HPDE6-E6E7 (cell line): ENCODE results near the gene GEMIN4.
A peak's percentile ranks its signal among the peaks of the same experiment; 100 is the strongest.
"Not testable (repeated sequence)": the region's sequence is repeated elsewhere in the genome, so short reads cannot be mapped to it uniquely, and the experiment has no call there.

ENCODE experiments used
- DNase-seq: peaks from one replicate; pipeline ENCODE4 v3.0.0; 2011; ENCODE audit warnings: missing footprints; ENCODE audit errors: extremely low spot score

GEMIN4 gene

GRCh38 chr17:752002-752619 is at the start of gene GEMIN4:
Gene GEMIN4, minus strand, starts transcription at chr17:752264. Its CDS starts 122 bp downstream, at chr17:752142.
- DNase-seq, result peak; percentile 89

- no peak for DNase-seq
These were observed 49.6 kb upstream of the GEMIN4 start for GRCh38 chr17:801660-802059.

- no peak for DNase-seq
These were observed 48.6 kb upstream of the GEMIN4 start for GRCh38 chr17:800446-801242.

DNA sequence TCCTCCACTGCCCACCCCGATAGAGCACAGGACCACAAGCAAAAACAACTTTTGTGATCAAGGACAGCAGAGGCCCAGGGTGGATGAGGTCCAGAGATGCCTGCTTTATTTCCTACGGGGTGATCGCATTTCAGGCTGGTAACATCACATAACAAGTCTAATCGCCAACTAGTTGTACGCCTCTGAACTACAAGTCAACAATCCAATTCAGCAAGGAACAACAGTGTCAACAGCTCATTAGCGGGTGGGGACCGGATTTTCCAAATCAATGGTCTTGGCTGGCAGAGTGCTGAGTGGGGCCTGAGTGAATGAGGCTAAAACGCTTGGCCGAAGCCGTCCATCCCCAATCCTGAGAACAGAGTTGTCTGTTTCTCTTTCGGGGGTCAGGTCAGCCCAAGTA is 47.2 kb upstream of the GEMIN4 start:
- no peak for DNase-seq

DNA sequence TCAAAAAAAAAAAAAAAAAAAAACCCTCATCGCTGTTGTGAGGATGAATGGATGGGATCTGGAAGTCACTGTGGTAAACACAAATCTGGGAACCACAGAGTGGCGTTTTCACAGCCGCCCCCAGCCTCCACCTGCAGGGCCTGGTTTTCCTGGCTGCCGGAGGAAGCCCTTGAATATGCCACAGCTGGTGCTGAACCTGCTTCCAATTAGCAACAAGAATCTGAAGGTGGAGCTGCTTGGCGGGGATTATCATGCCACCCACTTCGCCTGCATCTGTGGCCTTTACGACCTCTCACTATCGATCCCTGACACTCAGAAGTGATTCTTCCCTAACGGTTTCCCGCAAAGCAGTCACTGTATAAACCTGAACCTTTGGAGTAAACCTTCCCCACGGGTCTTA is 46.2 kb upstream of the GEMIN4 start:
- no peak for DNase-seq

- no peak for DNase-seq
These were observed 45.3 kb upstream of the GEMIN4 start for GRCh38 chr17:797236-797840.

GRCh38 chr17:796609-797008 is 44.5 kb upstream of the GEMIN4 start:
- DNase-seq, result no peak

- no peak for DNase-seq
These were observed 43.7 kb upstream of the GEMIN4 start for GRCh38 chr17:795721-796120.

GRCh38 chr17:795276-795675 is 43.2 kb upstream of the GEMIN4 start:
- no peak for DNase-seq

- peak; percentile 50 for DNase-seq
These were observed 42.8 kb upstream of the GEMIN4 start for GRCh38 chr17:794876-795275.

- no peak for DNase-seq
These were observed 40.2 kb upstream of the GEMIN4 start for GRCh38 chr17:792277-792676.

- DNase-seq, result no peak
These were observed 39.8 kb upstream of the GEMIN4 start for GRCh38 chr17:791829-792228.

DNA sequence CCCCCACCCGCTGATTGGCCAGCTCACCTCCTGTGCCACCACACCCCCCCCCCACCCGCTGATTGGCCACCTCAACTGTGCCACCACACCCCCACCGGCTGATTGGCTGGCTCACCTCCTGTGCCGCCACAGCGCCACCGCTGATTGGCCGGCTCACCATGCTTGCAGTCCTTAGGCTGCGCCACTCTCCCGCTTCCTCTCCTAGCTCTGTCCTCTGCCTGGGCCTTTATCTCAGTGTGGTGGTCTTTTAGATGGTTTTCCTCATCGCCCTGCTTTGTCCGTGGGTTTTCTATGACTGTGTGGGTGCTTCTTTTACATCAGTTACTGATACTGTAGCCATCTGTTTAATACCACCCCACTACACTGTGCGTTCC is 38.8 kb upstream of the GEMIN4 start:
- DNase-seq, result not testable (repeated sequence)

DNA sequence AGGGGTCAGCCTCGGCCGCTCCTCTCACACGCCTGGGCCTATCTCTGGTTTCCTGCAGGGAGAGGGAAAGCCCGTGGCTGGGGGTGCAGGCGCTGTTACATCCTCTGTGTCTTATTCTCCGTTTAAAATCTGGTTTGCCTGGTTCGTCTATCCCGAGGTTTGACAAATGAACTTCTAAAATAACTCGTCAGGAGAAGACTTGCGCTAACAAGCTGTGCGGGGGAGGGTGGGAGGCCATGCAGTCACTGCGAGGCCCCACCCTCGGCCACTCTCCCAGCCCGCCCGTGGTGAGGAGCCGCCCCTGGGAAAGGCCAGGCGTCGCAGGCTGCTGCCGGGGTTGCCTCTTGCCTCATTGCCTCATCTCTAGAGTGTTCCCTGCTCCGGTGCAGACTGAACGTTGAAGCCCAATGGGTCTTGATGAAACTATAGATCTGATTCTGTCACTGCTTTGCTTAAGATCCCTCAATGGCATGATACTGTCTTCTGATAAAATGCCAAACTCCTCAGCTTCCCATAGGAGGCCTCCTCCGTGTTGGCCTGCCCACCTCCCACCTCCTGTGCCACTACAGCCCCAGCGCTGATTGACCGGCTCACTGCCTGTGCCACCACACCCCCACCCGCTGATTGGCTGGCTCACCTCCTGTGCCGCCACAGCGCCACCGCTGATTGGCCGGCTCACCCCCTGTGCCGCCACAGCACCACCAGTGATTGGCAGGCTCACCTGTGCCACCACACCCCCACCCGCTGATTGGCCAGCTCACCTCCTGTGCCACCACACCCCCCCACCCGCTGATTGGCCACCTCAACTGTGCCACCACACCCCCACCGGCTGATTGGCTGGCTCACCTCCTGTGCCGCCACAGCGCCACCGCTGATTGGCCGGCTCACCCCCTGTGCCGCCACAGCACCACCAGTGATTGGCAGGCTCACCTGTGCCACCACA is 38.1 kb upstream of the GEMIN4 start:
- DNase-seq, result peak; percentile 87

DNA sequence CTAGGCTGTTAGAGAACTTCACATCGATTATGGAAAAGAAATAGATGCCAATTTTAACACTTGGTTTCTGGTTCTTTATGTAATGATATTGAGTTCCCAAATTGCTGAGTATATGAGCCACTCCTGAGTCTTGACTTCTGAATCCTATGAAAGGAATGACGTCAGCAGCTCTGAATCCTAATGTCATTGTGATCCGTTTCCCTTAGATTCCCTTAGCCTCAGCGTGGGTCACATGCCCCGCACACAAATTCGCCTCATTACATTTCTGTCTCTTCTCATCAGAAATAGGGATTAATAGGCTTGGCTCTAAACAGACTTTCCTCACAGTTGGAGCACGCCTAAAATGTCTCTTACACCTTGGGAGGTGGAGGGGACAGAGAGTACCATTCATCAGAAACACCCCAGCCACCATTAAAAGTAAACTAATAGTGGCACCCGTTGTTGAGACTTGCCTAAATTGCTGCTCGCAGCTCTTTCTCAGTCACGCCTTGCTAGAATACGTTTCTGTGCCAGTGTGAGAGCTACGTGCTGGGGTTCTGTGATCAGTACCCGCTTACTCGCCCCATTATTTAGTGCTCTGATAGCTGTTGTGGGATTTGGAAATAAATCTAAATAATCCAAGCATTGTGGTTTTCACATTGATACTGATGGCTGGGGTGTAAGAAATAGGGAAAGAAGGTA is 37.2 kb upstream of the GEMIN4 start:
- no peak for DNase-seq

- no peak for DNase-seq
These were observed 36.5 kb upstream of the GEMIN4 start for GRCh38 chr17:788551-788950.

DNA sequence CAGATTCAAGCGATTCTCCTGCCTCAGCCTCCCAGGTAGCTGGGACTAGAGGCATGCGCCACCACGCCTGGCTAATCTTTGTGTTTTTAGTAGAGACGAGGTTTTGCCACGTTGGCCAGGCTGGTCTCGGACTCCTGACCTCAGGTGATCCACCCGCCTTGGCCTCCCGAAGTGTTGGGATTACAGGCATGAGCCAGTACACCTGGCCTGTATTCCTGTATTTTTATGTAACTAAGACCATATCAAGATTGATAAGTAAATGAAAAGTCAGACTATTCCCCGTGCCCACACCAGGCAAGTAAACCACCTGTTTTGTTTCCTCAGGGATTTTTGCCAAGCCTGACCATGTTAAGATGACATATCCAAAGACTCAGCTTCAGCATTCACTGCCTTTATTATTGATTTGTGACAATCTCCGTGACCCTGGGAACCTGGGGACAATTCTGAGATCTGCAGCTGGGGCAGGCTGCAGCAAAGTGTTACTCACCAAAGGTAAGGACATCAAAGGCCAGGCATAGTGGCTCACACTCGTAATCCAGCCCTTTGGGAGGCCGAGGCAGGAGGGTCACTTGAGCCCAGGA is 35.7 kb upstream of the GEMIN4 start:
- no peak for DNase-seq

DNA sequence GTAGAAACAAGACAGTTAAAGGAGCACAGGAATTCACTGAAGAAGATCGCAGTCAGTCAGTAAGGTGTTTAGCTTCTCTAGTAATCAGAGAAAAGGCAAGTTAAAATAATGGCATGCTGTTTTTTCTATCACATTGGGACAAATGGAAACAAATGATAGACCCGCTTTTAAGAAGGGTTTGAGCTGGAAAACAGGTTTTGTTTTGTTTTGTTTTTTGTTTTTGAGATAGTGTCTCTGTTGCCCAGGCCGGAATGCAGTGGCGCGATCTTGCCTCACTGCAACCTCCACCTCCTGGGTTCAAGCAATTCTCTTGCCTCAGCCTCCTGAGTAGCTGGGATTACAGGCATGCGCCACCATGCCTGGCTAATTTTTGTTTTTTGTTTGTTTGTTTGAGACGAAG is 33.8 kb upstream of the GEMIN4 start:
- not testable (repeated sequence) for DNase-seq

GRCh38 chr17:784143-784542 is 32.1 kb upstream of the GEMIN4 start:
- DNase-seq, result no peak

GRCh38 chr17:781805-782731 is 30.0 kb upstream of the GEMIN4 start, which contains the start of the genes GLOD4 and MRM3:
Gene GLOD4, minus strand, starts transcription at chr17:782280. Its CDS starts 25 bp downstream, at chr17:782255.
Gene MRM3, plus strand, starts transcription at chr17:782353. Its CDS starts 26 bp downstream, at chr17:782379.
- DNase-seq, result peak; percentile 81
